Brain microvascular endothelial cell (primary cell): ENCODE measurements around the gene SC5D.

Source experiments
- DNase-seq: peaks from one replicate; pipeline ENCODE4 v3.0.0-alpha.2; 2020
- H3K27ac ChIP-seq: fragments of 250-450 bp; sonication (Bioruptor Pico); 2 replicates; pipeline ENCODE4 v1.5.1; 2020; ENCODE audit warnings: mild to moderate bottlenecking, moderate library complexity
- H3K27me3 ChIP-seq: fragments of 250-450 bp; sonication (Bioruptor Pico); replicated peaks from 2 replicates; pipeline ENCODE4 v1.5.1; 2020; ENCODE audit warnings: mild to moderate bottlenecking
- H3K36me3 ChIP-seq: fragments of 250-450 bp; sonication (Bioruptor Pico); replicated peaks from 2 replicates; pipeline ENCODE4 v1.5.1; 2020; ENCODE audit warnings: mild to moderate bottlenecking
- H3K4me3 ChIP-seq: 2 replicates; pipeline ENCODE4 v1.5.1; 2011; ENCODE audit warnings: low read depth, mild to moderate bottlenecking, control low read depth, low read length, moderate library complexity
- CTCF ChIP-seq: IDR thresholded peaks from 2 replicates; pipeline ENCODE4 v1.5.1; 2011; ENCODE audit warnings: low read depth, mild to moderate bottlenecking, moderate library complexity, low read length, control low read depth, inconsistent platforms; ENCODE audit errors: missing control alignments
- in situ Hi-C: cut with HindIII; loops from 2 replicates; pipeline ENCODE4 v1.10.0; 2017; ENCODE audit warnings: low sequenced_read_pairs, low pct_ligation_motif_present

SC5D gene

GRCh38 chr11:121349790-121350189, 57.2 kb downstream of the SC5D start:
- peaks cover 9% of the 10 kb centered on the region for H3K27me3 ChIP-seq
- in situ Hi-C loops, result no loop called here

GRCh38 chr11:121350314-121351082, 57.9 kb downstream of the SC5D start:
- TF ChIP-seq CTCF, result no peak
- no peak overlapping the region for H3K4me3 ChIP-seq
- H3K36me3 ChIP-seq, result no peaks in the 10 kb centered on the region
- in situ Hi-C loops, result no loop called here
- DNase-seq, result no peak
- peaks cover 9% of the 10 kb centered on the region for H3K27me3 ChIP-seq
- H3K27ac ChIP-seq, result no peak overlapping the region

More at GRCh38 chr11:121349790-121350189, 57.2 kb downstream of the SC5D start:
- no peak for TF ChIP-seq CTCF
- no peaks in the 10 kb centered on the region for H3K36me3 ChIP-seq
- DNase-seq, result no peak
- H3K27ac ChIP-seq, result no peak overlapping the region
- no peak overlapping the region for H3K4me3 ChIP-seq

DNA sequence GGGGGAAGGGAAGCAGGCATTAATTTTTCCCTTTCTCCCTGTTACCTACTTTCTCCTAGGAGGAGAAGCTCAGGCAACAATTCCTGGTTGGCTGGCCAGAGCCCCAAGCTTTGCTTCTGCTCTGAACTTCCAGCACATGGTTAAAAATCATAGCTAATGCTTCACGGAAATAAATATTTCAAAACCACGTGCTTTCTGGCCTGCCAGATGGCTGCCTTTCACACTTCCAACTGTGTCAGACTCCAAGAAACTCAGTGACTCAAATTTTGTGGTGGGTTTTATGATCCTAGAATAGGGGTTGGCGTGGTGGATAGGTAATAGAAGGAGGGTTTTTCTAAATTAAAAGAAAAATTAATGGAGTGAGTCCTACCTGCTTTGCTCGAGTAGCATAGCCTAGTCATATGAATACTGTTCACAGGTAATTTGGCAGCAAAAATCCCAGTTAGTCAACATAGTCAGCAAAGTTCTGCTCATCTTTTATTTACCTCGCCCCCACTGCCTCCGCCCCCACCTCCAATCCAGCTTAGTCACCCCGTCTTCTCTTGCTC, 58.6 kb downstream of the SC5D start:
- no peak overlapping the region for H3K27ac ChIP-seq
- TF ChIP-seq CTCF, result no peak

GRCh38 chr11:121352251-121352891, 59.8 kb downstream of the SC5D start:
- no peak for TF ChIP-seq CTCF
- in situ Hi-C loops, result no loop called here
- no peak overlapping the region for H3K27ac ChIP-seq
- no peak for DNase-seq
- no peak overlapping the region for H3K4me3 ChIP-seq
- H3K36me3 ChIP-seq, result no peaks in the 10 kb centered on the region
- peaks cover 6% of the 10 kb centered on the region for H3K27me3 ChIP-seq

More for the DNA sequence above, 58.6 kb downstream of the SC5D start:
- no peak for DNase-seq
- in situ Hi-C loops, result no loop called here
- Histone ChIP-seq H3K27me3 (peaks cover 9% of the 10 kb centered on the region), H3K36me3 (no peaks in the 10 kb centered on the region), H3K4me3 (no peak overlapping the region)

GRCh38 chr11:121354192-121354591, 61.6 kb downstream of the SC5D start:
- no peak for DNase-seq

More at GRCh38 chr11:121354192-121354591, 61.6 kb downstream of the SC5D start:
- in situ Hi-C loops, result no loop called here
- H3K4me3 ChIP-seq, result no peak overlapping the region
- no peak for TF ChIP-seq CTCF
- H3K27ac ChIP-seq, result no peak overlapping the region
- H3K36me3 ChIP-seq, result no peaks in the 10 kb centered on the region
- peaks cover 1% of the 10 kb centered on the region for H3K27me3 ChIP-seq
